GM21576 (cell line): Measurements from ENCODE around the gene S100P.
"Not testable (repeated sequence)": the region's sequence is repeated elsewhere in the genome, so short reads cannot be mapped to it uniquely, and the experiment has no call there.

Experiments used
- ATAC-seq: cut with Tn5 transposase; IDR thresholded peaks from one replicate; pipeline ENCODE4 v1.9.1; 2021; ENCODE audit warnings: mild to moderate bottlenecking, moderate library complexity; ENCODE audit not compliant: unreplicated experiment

The S100P gene

DNA sequence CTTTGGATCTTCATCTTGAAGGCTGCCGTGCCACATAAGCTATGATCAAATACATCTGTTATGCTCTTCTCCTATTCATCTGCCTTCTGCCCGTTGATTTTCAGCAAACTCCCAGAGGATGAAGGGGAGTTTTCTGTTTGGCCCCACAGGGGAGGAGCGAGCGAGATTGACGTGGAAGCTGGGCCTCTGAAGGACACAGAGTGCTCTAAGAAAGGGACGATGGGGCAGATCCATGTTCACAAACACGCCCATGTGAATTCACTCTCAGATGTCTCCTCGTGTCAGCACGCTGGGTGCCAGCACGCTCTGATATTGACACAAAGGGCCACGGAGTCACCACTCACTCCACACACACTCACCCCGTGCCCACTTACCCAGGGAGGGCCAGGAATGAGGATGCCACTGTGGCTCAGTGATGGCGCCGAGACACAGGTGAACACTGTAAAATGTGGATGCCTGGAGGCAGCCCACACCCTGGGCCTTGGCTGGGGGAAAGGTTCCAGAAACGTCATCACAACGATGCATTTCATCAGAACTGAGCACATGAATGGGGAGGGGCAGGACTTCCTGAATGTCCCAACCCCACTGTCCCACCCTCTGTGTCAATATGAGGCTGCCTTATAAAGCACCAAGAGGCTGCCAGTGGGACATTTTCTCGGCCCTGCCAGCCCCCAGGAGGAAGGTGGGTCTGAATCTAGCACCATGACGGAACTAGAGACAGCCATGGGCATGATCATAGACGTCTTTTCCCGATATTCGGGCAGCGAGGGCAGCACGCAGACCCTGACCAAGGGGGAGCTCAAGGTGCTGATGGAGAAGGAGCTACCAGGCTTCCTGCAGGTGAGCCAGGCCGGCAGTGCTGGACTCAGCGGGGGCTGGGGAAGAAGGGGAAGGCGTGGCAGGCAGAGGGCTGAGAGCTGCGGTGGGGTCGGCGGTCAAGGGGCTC is at the start of gene S100P:
S100P (plus strand) TSS at position 648 of the 946 bp plus-strand sequence; CDS start at position 703, 55 bp downstream.
- no peak for ATAC-seq

DNA sequence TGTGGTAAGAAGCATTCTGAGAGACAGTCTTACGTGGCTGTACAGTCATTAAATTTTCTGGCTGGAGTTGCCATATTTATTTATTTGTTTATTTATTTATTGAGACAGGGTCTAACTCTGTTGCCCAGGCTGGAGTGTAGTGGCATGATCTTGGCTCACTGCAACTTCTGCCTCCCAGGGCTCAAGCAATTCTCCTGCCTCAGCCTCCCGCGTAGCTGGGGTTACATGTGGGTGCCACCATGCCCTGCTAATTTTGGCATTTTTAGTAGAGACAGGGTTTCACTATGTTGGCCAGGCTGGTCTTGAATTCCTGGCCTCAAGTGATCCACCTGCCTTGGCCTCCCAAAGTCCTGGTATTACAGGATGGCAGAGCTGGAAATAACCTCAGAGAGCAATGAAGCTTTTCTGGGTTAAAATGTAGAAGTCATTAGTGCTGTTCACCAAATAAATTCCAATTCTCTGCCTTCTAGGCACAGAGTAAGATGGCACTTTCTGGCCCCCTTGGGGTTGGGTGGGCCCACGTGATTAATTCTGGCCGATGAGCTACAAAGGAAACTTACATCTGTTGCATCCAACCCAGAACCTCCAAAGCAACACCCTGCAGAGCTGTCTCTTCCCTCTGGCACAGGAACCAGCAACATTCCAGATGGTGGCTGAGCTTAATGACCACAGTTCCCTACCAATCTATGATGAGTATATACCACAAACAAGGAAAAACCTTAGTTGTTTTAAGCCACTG is 48.7 kb upstream of the S100P start:
- ATAC-seq = no peak

DNA sequence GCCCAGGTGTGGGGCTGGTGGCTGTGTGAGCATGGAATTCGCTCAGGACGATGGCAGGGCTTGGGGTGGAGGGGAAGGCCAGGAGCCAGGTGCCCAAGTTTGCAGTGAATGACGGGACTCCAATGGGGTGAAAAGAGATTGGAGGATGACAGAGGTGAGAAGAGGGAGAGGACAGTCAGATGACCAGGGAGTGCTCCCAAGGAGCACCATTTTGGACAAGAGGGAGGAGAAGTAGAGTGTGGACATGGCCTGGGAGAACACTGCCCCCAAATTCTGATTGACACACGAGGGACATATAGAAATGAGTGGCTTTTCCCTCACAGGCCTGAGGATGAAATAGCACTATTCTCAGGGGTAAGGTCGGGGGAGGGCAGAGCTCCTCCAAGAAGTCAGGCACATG is 46.5 kb upstream of the S100P start:
- ATAC-seq = no peak

DNA sequence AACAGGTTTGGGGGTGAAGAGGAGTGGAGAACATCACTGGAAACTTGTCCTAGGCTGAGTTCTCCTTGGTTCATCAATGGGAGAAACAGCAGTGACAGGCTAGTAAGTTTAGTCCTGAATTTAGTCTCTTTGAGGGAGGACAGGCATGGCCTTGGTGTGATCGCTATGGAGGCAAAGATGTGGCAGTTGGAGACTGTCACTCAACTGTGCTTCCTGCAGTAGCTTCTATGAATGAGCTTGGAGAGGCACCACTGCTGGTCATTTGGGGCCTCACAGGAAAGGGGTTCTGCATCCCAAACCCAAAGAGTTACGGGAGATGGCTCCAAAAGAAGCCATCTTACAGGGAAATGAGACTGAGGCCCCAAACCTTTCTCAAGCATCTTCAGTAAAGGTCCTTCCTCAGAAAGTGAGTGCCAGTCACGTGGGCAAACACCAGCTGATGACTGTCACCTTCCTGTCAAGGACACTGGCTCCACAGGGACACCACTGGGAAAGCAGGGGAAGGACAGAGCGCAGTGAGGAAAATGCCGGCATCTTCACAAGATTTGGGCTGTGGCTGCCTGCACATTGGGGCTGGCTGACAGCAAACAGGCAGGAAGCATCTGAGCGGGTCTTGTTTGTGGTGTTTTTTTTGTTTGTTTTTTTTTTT is 46.0 kb upstream of the S100P start:
- ATAC-seq = no peak

DNA sequence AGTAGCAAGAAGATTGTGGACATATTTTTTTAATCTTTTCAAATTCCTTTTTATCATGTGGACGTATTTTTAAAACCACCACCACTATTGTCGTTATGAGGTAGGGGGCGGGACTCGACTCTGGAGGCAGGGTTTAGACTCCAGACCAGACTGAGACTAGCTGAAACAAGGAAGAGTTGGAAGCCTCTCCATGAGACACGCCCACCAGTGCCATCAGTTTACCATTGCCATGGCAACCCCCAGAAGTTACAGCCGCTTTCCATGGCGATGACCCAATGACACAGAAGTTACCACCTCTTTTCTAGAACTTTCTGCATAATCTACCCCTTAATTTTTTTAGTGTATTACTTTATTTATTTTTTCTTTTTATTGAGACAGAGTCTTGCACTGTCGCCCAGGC is 44.5 kb upstream of the S100P start:
- no peak for ATAC-seq

DNA sequence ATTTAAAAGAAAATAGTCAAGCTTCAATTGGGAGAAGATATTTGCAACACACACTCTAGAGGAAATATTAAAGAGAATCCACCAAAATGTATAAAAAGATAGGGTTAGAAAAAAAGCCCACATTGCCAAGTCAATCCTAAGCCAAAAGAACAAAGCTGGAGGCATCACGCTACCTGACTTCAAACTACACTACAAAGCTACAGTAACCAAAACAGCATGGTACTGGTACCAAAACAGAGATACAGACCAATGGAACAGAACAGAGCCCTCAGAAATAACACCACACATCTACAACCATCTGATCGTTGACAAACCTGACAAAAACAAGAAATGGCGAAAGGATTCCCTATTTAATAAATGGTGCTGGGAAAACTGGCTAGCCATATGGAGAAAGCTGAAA is 39.5 kb upstream of the S100P start:
- not testable (repeated sequence) for ATAC-seq

DNA sequence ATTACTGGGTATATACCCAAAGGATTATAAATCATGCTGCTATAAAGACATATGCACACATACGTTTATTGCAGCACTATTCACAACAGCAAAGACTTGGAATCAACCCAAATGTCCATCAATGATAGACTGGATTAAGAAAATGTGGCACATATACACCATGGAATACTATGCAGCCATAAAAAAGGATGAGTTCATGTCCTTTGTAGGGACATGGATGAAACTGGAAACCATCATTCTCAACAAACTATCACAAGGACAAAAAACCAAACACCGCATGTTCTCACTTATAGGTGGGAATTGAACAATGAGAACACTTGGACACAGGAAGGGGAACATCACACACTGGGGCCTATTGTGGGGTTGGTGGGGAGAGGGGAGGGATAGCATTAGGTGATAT is 38.4 kb upstream of the S100P start:
- not testable (repeated sequence) for ATAC-seq

DNA sequence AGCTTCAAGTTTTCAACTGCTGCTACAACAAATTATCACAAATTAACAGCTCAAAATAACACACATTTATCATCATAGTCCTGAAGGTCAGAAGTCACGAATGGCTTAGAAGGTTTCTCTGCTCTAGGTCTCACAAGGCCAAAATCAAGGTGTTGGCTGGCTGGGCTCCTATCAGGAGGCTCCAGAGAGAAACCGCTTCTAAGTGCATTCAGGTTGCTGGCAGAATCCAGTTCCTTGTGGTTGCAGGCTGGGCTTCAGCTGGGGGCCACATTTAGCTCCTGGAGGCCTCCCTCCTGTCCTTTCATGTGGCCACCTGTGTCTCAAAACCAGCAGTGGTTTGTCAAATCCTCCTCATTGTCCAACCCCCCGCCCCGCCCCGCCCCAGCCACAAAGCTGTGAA is 37.8 kb upstream of the S100P start:
- ATAC-seq = no peak

DNA sequence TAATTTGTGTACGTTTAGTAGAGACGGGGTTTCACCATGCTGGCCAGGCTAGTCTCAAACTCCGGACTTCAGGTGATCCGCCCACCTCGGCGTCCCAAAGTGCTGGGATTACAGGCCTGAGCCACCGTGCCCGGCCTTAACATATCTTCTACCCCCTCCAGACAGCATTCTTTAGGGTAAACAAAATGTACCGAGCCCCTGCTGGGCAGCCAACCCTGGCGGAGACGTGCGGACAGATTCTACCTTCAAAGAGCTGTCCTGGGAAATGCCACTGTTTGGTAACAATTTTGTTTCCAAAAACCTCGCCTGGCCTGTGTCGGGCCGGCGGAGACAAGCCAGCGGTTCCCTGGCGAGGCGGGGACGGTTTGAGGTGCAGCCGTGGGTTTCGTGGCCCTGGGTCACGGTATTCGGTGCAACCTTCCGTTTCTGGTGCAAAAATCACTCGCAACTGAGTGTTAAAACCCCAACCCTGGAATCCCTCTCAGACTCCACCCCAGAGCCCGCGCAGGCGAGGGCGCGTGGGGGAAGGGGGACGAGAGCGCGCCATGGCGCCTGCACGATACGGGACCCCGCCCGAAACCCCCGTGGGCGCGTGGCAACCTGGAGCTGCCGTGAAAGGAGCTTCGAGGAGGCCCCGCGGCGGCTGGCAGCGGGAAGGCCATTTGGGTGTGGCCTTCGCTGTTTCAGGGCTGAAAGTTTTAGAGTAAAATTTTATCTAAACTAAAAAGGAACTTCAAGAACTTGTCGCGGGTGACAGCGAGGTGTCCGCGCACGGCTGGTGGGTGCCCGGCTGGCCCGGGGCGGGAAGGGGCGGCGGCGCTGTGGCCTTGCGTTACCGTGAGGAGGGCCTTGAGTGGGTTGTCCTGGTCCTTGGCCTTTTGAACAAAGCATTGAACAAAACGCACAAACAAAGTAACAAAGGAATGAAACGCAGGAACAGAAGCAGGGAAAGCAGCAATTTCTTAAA is 36.2 kb upstream of the S100P start:
- no peak for ATAC-seq

DNA sequence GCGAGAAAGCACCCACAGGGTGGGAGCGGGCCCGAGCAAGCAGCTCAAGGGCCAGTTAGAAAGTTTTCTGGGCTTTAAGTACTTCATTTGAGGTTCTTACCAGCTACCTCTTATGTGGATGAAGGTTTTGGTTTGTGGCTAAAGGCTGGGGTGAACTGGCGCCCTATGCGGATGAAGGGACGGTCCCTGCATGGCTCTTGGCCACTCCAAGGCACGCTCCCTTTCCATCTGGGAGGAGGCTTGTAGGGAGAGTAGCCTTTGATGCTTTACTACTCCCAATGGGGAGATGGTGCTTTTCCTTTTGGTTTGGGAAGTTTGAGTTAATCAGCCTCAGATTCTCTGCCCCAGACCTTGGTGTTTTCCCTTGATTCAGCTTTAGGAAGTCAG is 35.5 kb upstream of the S100P start:
- no peak for ATAC-seq

DNA sequence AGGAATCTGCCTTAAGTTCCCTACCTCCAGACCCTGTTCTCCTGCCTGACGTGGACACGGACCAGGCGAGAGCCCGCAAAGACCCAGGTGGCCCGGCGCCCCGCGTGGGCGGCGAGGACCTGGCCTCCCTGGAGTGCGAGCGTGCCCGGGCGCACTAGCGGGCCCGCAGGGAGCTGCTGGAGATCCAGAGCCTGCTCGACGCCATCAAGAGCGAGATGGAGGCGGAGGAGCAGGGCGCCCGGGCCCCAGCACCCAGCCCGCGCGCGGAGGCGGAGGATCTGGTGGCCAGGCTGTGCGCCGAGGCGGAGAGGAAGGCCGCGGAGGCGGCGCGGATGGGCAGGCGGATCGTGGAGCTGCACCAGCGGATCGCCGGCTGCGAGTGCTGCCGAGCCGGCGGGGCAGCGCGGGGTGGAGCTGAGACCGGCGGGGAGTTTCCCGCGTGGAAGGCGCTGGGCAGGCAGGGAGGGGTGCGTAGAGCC is 35.0 kb upstream of the S100P start:
- ATAC-seq = no peak

DNA sequence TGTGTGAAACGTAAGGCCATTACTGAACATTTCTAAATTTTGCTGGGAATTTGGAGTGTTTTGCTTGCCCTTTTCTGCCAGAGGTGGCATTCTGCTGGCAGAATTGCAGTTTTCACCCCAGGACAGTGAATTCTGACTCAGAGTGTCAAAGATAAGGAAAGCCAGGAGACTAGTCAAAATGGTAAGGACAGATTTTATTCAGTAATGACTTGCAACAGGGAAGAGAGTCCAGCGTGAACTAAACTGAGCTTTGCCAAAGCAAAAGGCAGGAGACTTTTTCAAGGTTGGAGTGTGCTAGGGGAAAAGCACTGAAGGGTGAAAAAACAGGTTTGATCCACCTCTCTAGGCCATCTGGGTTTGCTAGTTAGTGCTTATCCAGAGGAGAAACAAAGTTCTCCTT is 33.8 kb upstream of the S100P start:
- ATAC-seq = no peak

DNA sequence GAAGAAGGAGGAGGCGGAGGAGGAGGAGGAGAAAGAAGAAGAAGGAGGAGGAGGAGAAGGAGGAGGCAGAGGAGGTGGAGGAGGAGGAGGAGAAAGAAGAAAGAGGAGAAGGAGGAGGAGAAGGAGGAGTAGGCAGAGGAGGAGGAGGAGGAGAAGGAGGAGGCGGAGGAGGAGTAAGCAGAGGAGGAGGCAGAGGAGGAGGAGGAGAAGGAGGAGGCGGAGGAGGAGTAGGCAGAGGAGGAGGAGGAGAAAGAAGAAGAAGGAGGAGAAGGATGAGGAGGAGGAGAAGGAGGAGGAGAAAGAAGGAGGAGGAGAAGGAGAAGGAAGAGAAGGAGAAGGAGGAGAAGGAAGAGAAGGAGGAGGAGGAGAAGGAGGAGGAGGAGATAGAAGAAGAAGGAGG is 33.2 kb upstream of the S100P start:
- ATAC-seq = no peak

DNA sequence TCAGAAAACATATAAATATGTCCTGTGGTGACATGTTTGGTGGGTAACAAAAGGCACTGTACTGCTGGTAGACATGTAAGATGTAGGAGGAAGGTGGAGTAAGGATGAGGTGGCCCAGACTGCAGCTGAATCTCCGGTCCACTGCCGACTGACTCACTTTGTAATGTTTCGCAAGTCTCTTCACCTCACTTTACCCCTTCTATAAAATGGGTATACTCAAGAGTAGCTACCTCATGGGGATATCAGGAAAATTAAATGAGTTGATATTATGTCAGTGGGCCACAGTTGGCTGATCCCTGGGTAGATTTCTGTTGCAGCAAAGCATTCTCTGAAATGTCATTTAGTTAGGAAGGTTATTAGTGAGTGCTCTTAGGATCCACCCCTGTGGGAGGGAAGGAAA is 31.1 kb upstream of the S100P start:
- no peak for ATAC-seq

DNA sequence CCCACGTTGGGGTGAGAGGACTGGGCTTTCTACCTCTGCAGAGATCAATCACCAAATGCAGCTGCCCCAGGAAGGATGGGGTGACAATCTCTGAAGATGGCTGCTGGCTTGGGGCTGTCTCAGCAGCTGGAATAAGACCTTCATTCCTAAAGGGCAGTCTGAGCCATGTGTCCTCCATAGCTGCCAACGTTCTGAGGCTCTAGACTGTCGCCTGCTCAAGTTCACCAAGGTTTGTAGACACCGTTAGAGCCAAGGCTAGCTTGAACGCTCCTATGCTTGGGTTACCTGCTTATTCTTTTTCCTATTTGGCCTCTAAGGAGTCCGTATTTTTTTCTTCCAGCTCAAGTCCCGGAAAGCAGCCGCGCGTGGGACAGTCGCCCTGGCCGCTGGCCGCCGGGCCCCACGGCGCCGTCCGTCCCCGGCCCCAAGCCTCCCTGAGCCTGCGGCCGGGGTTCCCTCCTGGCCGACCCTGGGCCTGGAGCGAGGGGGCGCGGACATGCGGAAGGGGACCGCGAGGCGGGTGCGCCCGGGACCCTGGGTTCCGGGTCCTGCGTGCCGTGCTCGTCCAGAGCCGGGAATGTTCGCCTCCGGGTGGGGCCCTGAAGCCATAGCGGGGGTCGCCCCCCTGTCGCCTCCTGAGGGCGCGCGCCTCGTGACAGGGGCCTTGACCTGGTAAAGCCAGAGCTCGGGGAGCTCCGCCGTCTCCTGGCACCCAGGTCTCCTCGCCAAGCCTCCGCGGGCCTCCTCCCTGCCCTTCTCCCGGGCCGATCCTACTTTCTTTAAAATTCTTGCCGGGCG is 29.9 kb upstream of the S100P start:
- no peak for ATAC-seq

DNA sequence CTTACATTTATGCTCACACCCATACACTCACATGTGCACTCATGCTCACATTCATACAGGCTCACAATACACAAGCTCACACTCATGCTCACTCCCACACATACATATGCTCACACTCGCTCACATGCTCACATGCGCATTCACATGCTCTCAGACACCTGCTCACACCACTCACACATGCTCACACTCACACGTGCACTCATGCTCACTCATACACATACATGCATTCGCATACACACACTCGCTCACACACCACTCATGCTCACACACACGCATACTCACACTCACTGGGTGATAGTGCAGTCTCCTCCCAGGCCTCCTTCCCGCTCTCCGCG is 28.4 kb upstream of the S100P start:
- ATAC-seq = no peak

DNA sequence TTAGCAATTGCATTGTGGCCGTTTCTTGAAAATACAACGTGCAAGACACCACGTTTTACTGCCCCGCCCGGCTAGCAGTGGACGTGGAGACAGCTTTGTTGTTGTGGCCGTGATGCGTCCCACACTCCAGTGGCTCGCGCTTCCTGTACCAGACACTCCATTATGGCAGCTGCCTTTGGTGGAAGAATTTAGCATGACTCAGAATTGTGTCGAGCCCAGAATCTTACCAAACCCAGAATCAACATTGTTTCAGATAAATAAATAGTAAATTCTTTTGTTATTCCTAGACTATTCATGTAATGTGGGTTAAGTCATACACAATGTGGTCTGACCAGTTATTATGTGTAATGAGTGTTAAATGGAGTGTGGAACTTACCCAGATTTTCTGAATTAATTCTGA is 25.3 kb upstream of the S100P start:
- no peak for ATAC-seq

DNA sequence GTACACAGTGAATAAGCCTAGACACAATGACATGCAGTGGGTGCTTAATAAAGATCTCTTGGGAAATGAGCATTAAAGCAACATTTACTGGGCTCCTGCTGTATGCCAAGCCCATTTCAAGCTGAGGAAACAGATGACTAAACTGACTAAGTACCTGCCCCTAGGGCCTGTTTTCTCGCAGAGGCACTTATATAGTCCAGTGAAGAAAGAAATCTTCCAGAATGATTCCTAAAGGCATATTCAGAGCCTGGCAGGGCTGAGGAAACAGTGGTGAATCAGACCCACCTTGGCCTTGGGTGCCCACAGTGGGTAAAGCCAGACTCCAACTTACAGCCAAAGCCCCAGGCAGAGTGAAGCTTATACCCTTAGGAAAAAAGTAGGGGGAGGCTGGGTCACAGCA is 22.0 kb upstream of the S100P start:
- ATAC-seq = no peak

DNA sequence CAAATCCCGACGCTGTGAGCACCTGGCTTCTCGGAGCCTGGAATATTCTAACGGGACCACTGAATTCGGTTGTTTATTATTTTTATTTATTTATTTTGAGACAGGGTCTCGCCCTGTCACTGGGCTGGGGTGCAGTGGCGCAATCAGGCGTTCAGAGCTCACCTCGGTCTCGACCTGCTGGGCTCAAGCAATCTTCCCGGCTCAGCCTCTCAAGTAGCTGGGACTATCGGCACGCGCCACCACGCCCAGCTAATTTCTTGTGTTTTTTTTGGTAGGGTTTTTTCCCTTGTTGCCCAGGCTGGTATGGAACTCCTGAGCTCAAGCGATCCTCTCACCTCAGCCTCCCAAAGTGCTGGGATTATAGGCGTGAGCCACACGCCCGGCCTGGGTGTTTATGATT is 21.5 kb upstream of the S100P start:
- no peak for ATAC-seq
